Inflammatory macrophage treated with lipopolysaccharide for 4 hours (primary cell): ENCODE data around the gene HBS1L.

Source experiments
- DNase-seq: peaks from one replicate; pipeline ENCODE4 v3.0.0-alpha.2; 2020

The HBS1L gene

DNA sequence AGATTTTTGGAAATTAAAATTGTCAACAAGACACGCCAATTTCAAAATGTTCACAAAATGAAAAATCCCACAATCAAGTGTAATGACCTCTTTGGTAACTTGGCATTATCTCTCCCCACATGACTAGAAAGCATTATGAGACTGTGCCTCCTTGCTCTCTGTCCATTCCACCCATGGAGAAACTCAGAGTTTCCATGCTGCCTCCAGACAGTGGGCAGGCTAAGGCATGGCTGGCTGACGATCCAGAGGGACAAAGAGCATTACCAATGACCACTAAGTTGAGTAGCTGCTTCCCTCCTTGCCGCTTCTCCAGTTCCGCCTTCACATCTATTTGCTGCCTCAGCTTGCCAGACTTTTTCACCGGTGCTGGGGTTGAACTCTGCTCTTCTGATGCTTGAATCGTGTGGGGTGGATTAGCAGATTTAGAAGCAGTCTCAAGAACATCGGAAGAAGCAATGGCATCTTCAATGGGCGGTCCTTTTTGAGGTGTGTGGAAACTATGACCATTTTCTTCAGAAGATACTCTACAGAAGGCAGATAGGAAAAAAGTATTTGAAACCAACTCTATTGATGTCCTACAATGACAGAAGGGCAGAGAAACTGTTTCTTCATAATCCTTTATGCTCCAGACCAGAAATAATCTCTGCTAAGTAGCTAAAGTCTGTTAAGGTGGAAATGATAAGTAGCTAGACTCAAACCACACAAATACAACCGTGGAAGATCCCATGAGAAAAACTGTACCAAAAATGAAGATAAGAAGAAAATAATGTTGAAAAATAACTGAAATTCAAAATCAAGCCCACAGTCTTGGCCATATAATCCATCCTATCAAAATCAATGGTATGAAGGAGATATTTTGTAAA lies 57.3 kb downstream of the HBS1L start:
- no peak for DNase-seq

DNA sequence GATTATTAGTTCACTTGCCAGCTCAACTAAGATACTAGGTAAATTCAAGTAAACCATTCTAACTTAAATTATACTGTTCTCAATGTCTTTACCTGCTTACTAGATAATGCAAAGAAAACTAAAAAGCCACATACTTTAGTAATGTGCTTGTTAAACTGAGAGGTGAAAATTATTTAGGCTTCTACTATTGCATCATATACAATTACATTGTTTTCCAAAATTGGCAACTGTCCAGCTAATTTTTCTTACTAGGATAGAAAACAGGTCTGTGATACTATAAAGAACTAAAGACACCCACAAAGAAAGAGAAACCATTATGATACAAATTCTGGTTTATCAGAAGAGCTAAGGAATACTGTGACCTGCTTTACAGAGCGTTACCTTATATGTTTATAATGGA lies 59.1 kb downstream of the HBS1L start:
- no peak for DNase-seq

DNA sequence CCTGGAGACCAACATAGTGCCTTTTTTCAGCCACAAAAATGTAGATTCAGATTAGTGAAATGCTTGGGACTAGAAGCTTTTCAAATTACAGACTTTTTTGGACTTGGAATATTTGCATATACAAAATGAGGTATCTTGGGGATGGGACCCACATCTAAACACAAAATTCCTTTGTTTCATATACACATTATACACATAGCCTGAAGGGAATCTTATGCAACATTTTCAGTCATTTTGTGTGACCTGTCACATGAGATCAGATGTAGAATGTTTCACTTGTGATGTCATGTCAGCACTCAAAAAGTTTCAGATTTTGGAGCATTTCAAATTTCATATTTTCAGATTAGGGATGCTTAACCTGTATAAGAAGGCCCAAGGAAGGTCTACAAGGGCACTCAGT lies 60.2 kb downstream of the HBS1L start:
- peak; percentile 10 for DNase-seq

DNA sequence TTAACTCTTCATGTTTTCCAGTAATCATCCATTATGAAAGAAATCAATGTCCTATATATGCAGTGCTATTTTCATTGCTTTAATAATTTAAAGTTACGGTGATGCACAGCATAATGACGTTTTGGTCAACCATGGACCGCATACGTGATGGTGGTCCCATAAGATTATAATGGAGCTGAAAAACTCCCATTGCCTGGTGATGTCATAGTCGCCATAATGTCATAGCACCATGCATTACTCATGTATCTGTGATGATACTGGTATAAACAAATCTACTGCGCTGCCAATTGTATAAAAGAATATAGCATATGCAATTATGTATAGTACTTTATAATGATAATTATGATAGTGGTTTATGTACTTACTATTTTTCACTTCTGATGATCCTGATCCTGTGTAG lies 62.5 kb downstream of the HBS1L start:
- no peak for DNase-seq

DNA sequence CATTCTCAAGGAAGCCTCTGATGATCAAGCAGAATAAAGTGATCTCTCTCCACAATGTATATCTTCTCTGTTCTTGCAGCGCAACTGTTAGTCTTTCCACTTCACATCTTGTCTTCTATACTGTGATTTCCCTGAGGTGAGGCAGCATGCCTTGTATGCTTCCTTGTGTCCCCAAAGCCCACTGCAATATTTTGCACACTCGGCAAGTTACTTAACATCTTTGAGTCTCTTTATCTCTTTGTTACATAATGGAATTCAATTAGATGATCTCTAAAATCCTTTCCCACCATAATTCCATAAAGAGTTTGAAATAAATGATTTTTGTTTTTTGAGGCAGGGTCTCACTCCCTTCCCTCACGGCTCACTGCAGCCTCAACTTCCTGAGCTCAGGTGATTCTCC lies 64.4 kb downstream of the HBS1L start:
- no peak for DNase-seq

DNA sequence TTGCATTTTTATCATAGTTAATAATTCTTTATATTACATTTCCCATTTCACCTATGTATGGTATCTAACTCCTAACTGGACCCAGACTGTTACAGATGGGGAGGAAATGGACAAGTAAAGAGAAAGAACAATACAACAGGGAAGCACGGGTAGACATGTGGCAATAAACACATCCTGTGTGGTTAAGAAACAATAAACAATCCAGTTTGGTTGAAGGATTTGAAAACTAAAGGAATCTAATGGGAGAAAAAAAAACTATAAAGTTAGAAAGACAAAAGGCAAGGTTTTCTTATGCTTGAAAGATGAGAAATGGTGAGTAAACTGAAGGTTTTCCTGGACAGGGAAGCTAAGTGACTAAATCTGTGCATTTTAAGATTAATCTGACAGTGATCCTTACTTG lies 69.8 kb downstream of the HBS1L start:
- DNase-seq: no peak

DNA sequence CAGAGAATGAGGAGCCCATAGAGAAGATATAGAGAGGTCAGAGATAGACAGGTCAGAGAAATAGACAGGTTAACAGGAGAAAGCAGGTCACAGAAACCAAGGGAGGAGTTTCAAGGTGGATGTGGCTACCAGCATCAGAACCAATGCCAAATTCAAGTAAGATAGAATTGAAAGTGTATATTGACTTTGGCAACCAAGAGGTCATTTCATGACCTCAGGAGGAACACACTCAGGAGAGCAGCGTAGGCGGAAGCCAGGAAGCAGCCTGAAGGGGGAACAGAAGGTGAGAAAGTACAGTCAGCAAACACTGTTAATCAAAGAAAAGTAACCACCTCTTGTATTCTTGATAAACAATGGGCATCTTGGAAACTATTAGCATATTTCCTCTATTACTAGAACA lies 70.8 kb downstream of the HBS1L start:
- DNase-seq: no peak

DNA sequence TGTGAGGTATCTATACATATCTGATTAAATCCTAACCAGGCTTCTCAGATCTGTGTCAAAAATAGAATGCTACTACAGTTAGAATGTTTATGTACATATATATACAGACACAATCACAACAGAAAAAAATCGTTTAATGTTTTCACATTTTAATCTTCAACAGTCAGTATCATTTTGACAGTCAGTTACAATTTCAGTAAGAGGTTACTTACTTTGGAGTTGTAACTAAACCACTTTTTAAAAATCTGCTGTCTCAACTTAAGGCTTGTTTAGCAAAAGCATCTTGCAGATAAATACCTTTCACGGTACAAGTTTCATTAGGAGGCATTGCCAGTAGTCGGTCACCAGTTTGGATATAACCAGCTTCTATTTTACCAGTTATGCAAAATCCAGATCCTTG lies 72.5 kb downstream of the HBS1L start:
- no peak for DNase-seq

DNA sequence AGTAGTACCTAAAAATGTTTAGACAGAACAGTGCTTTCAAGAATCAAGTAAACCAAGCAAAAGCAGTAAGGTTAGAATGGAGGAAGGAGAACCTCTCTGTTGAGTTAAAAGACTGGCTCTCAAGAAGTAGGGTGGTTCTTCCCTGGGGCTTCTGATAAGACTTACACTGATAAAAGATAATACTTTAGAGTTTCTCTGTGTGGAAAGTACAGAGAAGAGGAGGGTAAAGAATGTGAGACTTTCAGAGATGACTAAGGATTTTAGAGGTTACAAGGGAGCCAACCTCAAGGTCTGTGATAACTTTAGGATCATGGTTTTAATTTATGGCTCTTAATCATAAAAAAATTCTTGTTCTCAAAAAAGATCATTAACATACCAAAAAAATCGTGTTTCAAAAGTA lies 73.8 kb downstream of the HBS1L start:
- DNase-seq: no peak

DNA sequence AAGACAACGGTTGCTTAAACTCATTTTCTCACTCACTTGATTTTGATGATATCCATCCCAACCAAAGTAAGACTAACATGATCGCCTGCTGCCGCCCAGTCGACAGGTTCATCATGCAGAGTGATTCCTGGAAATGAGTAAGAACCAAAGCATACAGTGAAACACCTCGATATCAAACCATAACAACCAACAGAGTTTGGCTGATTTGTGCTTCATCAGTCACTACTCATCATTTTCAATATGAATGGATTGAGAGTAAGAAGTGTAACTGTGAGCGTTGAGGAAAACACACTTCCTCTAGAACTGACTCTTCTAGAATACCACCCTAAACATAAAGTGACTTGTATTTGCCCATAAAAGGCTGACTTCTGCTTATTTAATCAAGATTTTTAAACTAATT lies 75.5 kb downstream of the HBS1L start:
- DNase-seq: no peak

DNA sequence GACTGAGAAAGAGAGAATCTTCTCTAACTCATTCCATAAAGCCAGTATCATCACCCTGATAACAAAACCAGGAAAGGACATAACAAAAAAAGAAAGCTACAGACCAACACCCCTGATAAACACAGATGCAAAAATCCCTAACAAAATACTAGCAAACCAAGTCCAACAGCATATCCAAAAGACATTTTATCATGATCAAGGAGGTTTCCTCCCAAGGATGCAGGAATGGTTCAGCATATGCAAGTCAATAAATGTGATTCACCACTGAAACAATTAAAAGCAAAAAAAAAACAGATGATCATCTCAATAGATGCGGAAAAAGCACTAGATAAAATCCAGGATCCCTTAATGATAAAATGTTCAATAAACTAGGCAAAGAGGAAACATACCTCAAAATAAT lies 80.3 kb downstream of the HBS1L start:
- DNase-seq: no peak

DNA sequence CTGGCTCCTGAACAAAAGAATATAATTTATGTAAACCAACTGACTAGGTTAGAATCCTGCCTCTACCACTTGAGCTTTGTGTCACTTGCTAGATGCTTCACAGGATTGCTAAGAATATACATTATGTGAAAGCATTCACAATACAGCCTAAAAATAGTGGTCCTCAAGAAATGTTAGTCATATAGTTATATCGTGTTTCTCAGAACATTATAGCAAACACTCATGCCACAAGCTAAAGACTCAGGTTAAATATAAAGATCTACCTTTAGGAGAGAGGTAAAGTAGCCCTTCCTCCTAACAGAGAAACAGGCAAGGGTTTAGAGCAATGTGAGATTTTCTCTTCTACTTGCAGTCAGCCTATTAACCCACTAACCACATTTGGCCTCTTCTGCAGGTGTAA lies 86.9 kb downstream of the HBS1L start:
- no peak for DNase-seq

DNA sequence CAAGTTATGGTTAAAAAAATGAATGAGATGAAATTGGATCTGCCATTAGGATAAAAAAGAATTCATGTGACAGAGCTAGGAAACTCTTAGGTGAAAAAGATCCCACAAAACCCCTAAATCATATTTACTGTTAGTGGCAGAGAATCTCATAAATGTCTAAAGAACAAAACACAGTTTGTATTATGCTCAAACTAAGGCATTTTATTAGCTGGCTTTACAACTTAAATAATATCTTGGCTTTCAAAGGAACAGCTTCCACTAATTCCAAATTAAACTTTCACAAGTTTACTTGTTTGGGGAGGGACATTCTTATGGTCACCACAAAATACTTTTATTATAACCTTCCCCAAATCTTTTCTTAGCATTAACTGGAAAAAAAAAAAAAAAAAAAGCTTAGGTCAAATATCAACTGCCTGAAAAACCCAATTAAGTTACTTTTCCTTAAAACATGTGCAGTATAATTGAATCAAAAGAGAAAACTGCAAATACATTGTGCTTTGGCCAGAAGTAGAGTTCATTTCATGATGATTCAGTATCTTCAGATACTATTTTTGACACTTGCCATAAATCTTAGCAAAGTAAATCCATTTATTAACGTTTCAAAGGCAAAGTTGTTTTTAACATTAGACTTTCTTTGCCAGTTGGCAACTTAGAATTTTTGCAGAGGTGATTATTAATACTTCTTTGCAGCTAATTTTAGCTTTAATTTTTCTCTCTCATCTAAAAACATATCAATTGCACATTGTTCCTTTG lies 90.0 kb downstream of the HBS1L start:
- no peak for DNase-seq

DNA sequence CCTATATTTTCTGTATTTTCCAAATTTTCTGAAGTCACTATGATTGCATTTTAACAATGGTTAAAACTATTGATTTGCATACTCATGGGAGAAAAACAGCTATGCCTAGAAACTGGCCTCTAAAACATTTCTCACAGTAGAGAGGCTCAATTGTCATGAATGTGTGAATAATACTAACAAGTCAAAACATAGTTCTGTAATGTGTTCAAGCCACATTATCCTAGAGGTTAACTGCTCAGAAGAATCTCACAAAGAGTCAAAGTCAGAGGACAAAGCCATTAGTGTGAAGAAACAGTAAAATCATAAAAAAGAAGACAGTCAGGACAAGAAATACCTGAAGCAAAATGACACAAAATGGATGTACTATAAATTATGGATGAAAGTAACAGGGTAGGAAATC lies 92.2 kb downstream of the HBS1L start:
- DNase-seq: no peak

DNA sequence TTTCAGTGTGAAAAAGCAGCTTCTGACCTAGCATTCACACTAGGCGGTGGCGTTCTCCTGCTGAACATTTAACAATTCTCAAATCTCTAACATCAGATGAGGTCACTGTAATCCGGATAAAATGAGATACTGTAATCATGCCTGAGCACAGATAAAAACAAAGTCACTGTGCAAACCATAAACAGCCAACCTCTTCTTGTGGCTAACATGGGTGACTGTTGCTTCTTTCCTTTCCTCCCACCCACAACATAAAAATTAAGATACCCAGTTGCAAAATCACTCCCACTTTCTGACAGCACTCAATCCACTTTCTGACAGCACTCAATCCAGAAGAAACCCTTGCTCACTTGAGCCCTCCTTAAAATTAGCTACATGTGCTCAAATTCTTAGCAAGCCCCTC lies 93.3 kb downstream of the HBS1L start:
- DNase-seq: no peak

DNA sequence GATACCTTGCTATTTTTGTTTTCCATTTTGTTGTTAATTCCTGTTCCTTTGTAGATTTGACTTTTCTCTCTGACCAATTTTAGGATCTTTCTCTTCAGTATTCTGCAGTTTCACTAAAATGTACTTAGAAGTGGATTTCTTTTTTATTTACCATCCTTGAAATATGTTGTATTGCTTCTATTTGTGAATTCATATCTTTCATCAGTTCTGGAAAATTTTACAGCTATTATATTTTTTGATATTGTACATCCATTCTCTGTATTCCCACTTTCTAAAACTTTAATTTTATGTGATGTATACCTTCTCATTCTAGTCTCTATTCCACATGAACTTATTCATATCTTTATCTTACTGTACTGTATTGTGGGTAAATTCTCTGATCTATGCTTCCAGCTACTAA lies 95.0 kb downstream of the HBS1L start:
- DNase-seq: no peak

DNA sequence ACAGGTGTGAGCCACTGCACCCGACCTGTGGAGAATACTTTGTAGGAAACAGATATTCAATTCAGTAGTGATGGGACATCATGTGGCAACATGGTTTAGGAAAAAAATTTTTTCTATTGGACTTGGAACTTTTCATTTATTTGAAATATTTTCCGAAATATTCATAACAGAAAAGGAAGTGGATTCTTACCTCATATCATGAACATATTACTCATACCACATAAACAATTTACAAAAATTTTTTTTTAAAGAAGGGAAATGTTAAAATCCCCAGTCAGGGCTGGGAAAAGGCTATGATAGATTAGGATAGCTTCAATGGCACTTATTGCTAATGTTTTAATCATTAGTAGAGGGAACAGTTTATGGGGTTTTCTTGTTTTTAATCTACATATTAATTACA lies 97.9 kb downstream of the HBS1L start:
- peak; percentile 28 for DNase-seq

DNA sequence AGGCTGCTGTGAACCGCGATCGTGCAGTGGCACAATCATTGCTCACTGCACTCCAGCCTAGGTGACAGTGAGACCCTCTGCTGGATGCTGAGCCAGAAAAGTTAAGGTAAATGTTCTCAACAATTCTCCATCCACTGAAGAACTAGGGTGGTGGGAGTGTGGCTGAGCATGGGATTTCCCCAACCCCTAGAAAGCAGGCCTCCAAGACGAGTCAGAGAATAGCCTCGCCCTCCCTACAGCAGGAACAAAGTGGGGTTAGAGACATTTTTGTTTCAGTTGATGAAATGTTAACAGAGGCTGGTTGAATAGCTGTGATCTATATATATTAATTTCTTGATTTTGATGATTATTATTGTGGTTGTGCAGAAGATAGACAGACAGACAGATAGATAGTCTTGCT lies 98.6 kb downstream of the HBS1L start:
- DNase-seq: peak; percentile 23

DNA sequence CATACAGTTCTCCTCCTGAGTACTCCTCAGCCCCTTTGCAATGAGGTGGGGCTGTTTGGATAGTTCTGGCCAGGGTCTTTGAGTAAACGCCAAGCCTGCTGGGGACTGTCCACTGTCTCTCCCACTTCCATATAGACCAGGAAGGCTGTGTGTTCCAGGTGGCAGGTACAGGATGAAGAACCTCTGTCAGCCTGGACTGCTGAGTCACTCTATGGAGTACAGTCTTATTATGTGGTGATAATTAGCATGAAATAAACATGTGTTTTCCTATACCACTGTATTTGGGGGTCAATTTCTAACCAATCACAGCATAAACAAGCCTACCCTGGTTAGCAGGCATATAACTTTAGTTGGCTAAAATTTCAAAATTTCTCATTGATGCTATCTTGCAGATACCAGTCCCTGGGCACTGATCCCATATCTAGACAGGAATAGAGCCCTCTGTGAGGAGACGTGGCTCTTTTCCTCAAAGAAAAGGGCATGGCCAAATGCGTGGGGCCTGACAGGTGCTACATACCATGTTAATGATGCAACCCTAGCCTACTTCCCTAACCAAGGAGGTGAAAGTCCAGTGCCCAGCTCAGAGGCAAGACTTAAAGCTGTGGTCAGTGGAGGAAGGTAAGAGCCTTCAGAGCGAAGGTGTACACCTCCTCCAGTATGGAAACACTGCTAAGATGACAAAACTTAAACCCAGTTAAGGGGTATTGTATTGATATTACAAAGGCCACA lies 100.2 kb downstream of the HBS1L start:
- no peak for DNase-seq

DNA sequence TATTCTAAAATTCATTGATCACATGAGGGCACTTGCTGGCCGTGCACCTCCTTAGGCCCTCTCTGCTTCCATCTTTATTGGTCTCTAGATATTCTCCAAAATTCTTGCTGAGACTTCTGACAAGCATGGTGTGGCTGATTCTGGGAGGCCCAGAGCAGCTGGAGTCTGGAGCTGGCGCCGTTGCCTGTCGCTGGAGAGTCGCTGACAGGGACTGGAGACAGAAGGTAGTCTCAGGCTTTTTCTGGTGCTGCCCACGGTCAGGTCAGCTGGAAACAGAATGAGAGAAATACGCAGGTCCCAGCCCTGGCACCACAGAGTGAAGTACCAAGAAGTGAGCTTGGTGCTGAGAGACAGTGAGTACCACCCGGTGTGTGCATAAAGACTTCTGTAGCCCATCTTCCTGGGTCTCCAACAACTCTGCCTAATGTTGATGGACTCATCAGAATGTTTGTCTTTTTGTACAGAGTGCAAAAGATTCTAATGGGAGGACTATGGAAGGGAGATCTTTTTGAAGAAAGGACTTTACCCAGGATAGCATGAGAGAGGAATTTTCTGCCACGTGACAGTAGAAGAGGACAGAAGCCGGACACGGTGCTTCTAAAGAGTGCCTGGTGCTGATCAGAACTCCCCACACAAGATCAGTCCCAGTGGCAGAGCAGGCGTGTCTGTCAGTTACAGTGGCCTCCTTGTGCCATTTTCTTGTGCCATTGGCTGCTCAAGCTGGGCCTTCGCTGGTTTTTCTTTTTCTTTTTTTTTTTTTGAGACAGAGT lies 102.9 kb downstream of the HBS1L start:
- no peak for DNase-seq

DNA sequence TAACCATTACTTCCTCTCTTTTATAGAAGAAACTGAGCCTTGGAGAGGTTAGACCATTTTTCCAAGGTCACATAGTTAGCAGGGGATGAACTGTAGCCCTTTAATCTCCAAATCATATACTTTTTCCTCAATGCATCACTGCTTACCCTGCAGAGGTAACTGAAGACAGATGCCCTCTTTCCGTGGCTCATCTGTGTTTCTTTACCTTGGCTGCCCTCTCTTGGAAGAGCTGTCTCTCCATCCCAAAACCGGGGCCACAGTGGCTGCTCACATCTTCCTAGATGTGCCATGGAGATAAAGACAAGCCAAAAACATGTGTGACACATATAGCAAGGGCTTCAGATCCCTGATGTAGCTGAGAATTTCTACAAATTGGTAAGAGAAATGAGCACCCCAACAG lies 104.1 kb downstream of the HBS1L start:
- no peak for DNase-seq

DNA sequence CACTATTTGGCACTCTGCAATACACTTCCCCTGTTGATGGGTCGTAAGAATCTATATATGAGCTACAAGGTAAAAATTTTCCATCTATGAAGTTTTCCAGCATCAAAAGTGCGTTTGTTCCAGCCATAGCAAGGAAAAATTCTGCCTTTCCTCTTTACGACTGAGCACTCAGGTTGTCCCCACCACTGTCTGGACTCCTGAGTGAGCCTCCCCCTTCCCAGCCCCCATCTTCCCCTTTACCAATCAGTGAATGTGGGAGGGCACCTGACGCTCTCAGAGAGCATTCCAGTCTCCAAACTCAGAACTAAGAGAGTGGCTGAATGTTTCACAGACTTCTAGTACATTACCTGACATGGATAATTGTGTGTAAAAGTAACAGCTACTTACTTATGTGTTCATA lies 104.7 kb downstream of the HBS1L start, which contains the start of gene ALDH8A1:
Gene ALDH8A1, minus strand, starts transcription at position 175 of the 400 bp plus-strand sequence. Its CDS starts 48 bp downstream, at position 127.
- DNase-seq: no peak

DNA sequence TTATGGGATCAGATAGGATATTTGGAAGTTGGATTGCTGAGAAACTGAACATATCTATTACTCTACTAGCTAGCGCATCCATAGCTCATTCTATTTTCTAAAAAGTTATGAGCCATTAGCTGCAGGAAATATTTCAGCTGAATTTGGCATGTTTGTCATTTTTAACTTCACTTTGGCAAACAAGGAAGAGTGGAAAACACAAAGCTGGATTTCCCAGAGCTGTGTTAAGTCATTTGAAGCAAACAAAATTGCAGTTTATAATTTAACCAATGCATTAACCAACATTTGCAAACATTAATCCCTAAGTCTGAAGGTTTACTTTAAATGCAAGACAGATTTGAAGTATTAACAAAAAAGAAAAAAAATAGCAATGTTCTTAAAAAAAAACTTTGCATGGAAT lies 105.9 kb downstream of the HBS1L start:
- no peak for DNase-seq
